Caco-2 (cell line): Measurements from ENCODE around the gene HM13. TPM values are rescaled to one million over a fixed set of nuclear protein-coding genes. Genes with fewer than 3 reads are reported as not detected.

Source experiments
- BruUV-seq: library from RNA; stranded (reverse); fragments of 400-500 nt; replicated peaks from 2 replicates; lab custom pipeline; 2021; lab: Mats Ljungman, UMichigan
- CTCF ChIA-PET: fragments of 300-600 bp; sonication (Branson Sonifier 250); formaldehyde crosslinking; loops from one replicate; lab custom pipeline; 2022; ENCODE audit warnings: antibody characterized with exemption; lab: Charles Lee
- POLR2A ChIA-PET: fragments of 300-600 bp; sonication (Branson Sonifier 250); formaldehyde crosslinking; loops from one replicate; lab custom pipeline; 2022; ENCODE audit warnings: antibody characterized with exemption; lab: Charles Lee
- DNase-seq, 2 experiments: peaks; one replicate each; pipeline versions ENCODE4 v3.0.0 to v3.0.0-alpha.2; 2020 to 2022
- H3K27me3 ChIP-seq: replicated peaks from 2 replicates; pipeline ENCODE4 v1.6.0; 2011; ENCODE audit warnings: low read length; ENCODE audit not compliant: control insufficient read depth, insufficient read depth
- H3K36me3 ChIP-seq: 2 replicates; pipeline ENCODE4 v1.5.1; 2011; ENCODE audit warnings: low read length; ENCODE audit not compliant: control insufficient read depth, insufficient read depth
- H3K4me1 ChIP-seq: fragments of 250-450 bp; sonication (Bioruptor Pico); 2 replicates; pipeline ENCODE4 v1.5.1; 2020; ENCODE audit warnings: mild to moderate bottlenecking
- H3K4me3 ChIP-seq: 2 replicates; pipeline ENCODE4 v1.5.1; 2011; ENCODE audit warnings: low read depth, mild to moderate bottlenecking, control low read depth, low read length
- H3K9me3 ChIP-seq: fragments of 250-450 bp; sonication (Bioruptor Pico); 2 replicates; pipeline ENCODE4 v1.5.1; 2020; ENCODE audit warnings: mild to moderate bottlenecking, moderate library complexity
- H3K27ac Mint-ChIP-seq: one replicate; pipeline ENCODE4 v1.8.0; 2022; ENCODE audit warnings: mixed read lengths; ENCODE audit not compliant: unreplicated experiment
- H3K27me3 Mint-ChIP-seq: one replicate; pipeline ENCODE4 v1.8.0; 2022; ENCODE audit warnings: mixed read lengths; ENCODE audit not compliant: insufficient read depth, unreplicated experiment
- H3K36me3 Mint-ChIP-seq: one replicate; pipeline ENCODE4 v1.8.0; 2022; ENCODE audit warnings: mild to moderate bottlenecking, mixed read lengths; ENCODE audit not compliant: insufficient read depth, unreplicated experiment
- H3K4me1 Mint-ChIP-seq: one replicate; pipeline ENCODE4 v1.8.0; 2022; ENCODE audit warnings: low read depth, mixed read lengths; ENCODE audit not compliant: unreplicated experiment
- H3K4me3 Mint-ChIP-seq: one replicate; pipeline ENCODE4 v1.8.0; 2022; ENCODE audit warnings: mild to moderate bottlenecking, moderate library complexity, mixed read lengths; ENCODE audit not compliant: unreplicated experiment
- H3K9me3 Mint-ChIP-seq: one replicate; pipeline ENCODE4 v1.8.0; 2022; ENCODE audit warnings: mixed read lengths; ENCODE audit not compliant: unreplicated experiment
- intact Hi-C: fragments of 100-400 bp; cut with micrococcal nuclease; formaldehyde crosslinking; loops from one replicate; pipeline ENCODE4 v1.10.0; 2022; ENCODE audit not compliant: unreplicated experiment
- total RNA-seq: library from RNA; stranded (reverse); gene quantifications from 2 replicates; pipeline ENCODE4 v1.2.3, GENCODE V29; 2022
- TF ChIP-seq, protein P1 (sequence below), 2 experiments: fragments of 200-600 bp in 1 of 2; IDR thresholded peaks; 1 replicate in 1 of 2; 2 replicates in 1 of 2; pipeline versions ENCODE4 v1.5.1 to v1.8.0; 2011 to 2022; ENCODE audit warnings: antibody characterized with exemption in 1 of 2, control low read depth in 1 of 2, inconsistent platforms in 1 of 2, low read depth in 1 of 2, low read length in 1 of 2, mild to moderate bottlenecking in 1 of 2, moderate library complexity in 1 of 2; ENCODE audit not compliant: insufficient read depth in 1 of 2, severe bottlenecking in 1 of 2, unreplicated experiment in 1 of 2

HM13 gene
- total RNA-seq, 1 experiment from 2014 or later: 443 TPM

- POLR2A ChIA-PET: interaction anchor here (0.7 kb wide), 1 partner anchor 90 kb away, joined by 3 read pairs; the partner anchor contains the start of gene ID1
- Mint-ChIP-seq H3K4me1 (no peaks in the 10 kb centered on the region), H3K36me3 (peaks cover 10% of the 10 kb centered on the region), H3K27ac (no peak overlapping the region), H3K27me3 (no peaks in the 10 kb centered on the region), H3K4me3 (no peak overlapping the region), H3K9me3 (no peaks in the 10 kb centered on the region)
- H3K9me3 ChIP-seq: no peaks in the 10 kb centered on the region
- DNase-seq: no peak
- H3K4me3 ChIP-seq: peak overlapping the region; percentile 74
- BruUV-seq: no TSS peak
- H3K36me3 ChIP-seq: peaks cover 4% of the 10 kb centered on the region
- CTCF ChIA-PET: interaction anchor here (1.1 to 1.9 kb wide), 2 partner anchors 17 to 48 kb away, joined by 3 to 6 read pairs; no protein-coding TSS in a partner anchor
- TF ChIP-seq, protein P1, sequence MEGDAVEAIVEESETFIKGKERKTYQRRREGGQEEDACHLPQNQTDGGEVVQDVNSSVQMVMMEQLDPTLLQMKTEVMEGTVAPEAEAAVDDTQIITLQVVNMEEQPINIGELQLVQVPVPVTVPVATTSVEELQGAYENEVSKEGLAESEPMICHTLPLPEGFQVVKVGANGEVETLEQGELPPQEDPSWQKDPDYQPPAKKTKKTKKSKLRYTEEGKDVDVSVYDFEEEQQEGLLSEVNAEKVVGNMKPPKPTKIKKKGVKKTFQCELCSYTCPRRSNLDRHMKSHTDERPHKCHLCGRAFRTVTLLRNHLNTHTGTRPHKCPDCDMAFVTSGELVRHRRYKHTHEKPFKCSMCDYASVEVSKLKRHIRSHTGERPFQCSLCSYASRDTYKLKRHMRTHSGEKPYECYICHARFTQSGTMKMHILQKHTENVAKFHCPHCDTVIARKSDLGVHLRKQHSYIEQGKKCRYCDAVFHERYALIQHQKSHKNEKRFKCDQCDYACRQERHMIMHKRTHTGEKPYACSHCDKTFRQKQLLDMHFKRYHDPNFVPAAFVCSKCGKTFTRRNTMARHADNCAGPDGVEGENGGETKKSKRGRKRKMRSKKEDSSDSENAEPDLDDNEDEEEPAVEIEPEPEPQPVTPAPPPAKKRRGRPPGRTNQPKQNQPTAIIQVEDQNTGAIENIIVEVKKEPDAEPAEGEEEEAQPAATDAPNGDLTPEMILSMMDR (IDR thresholded peaks at IDR 0.05; ENCODE audit: insufficient read depth in 1 of 2, low read depth in 1 of 2, low read length in 1 of 2, severe bottlenecking in 1 of 2, unreplicated experiment in 1 of 2): no peak
- no peaks in the 10 kb centered on the region for H3K27me3 ChIP-seq
- intact Hi-C loops: loop anchor here (2.0 kb wide), 2 partner anchors 38 to 96 kb away; no protein-coding TSS in a partner anchor
- H3K4me1 ChIP-seq: peaks cover 22% of the 10 kb centered on the region
Measured at GRCh38 chr20:31515072-31515774, 981 bp downstream of the HM13 start.

- no TSS peak for BruUV-seq
- Mint-ChIP-seq H3K4me1 (no peaks in the 10 kb centered on the region), H3K36me3 (peaks cover 10% of the 10 kb centered on the region), H3K4me3 (no peak overlapping the region), H3K27ac (no peak overlapping the region), H3K9me3 (no peaks in the 10 kb centered on the region), H3K27me3 (no peaks in the 10 kb centered on the region)
- TF ChIP-seq, protein P1 (IDR thresholded peaks at IDR 0.05; ENCODE audit: insufficient read depth in 1 of 2, low read depth in 1 of 2, low read length in 1 of 2, severe bottlenecking in 1 of 2, unreplicated experiment in 1 of 2): no peak
- peaks cover 22% of the 10 kb centered on the region for H3K4me1 ChIP-seq
- ChIA-PET POLR2A (interaction anchor here (0.7 kb wide), 1 partner anchor 89 kb away, joined by 3 read pairs; the partner anchor contains the start of gene ID1), CTCF (interaction anchor here (1.9 kb wide), 1 partner anchor 47 kb away, joined by 6 read pairs; no protein-coding TSS in a partner anchor)
- peak overlapping the region; percentile 74; the same call in 1 of the 2 replicates for H3K4me3 ChIP-seq
- intact Hi-C loops: loop anchor here (2.0 kb wide), 2 partner anchors 37 to 95 kb away; no protein-coding TSS in a partner anchor
- no peak for DNase-seq
- H3K27me3 ChIP-seq: no peaks in the 10 kb centered on the region
- H3K36me3 ChIP-seq: peaks cover 4% of the 10 kb centered on the region
- no peaks in the 10 kb centered on the region for H3K9me3 ChIP-seq
Measured at GRCh38 chr20:31515775-31516107, 1.5 kb downstream of the HM13 start.

- H3K36me3 ChIP-seq: peaks cover 4% of the 10 kb centered on the region
- Mint-ChIP-seq H3K4me1 (no peaks in the 10 kb centered on the region), H3K36me3 (peaks cover 13% of the 10 kb centered on the region), H3K27ac (no peak overlapping the region), H3K4me3 (no peak overlapping the region), H3K9me3 (no peaks in the 10 kb centered on the region), H3K27me3 (no peaks in the 10 kb centered on the region)
- DNase-seq: no peak
- no peaks in the 10 kb centered on the region for H3K9me3 ChIP-seq
- BruUV-seq: TSS peak; percentile 39
- TF ChIP-seq, protein P1 (IDR thresholded peaks at IDR 0.05; ENCODE audit: insufficient read depth in 1 of 2, low read depth in 1 of 2, low read length in 1 of 2, severe bottlenecking in 1 of 2, unreplicated experiment in 1 of 2): no peak
- CTCF ChIA-PET: interaction anchor here (1.9 kb wide), 1 partner anchor 47 kb away, joined by 6 read pairs; no protein-coding TSS in a partner anchor
- intact Hi-C loops: no loop called here
- POLR2A ChIA-PET: interaction anchor here (0.7 kb wide), 1 partner anchor 89 kb away, joined by 3 read pairs; the partner anchor contains the start of gene ID1
- peaks cover 22% of the 10 kb centered on the region for H3K4me1 ChIP-seq
- H3K4me3 ChIP-seq: no peak overlapping the region
- no peaks in the 10 kb centered on the region for H3K27me3 ChIP-seq
Measured at GRCh38 chr20:31516166-31516565, 1.9 kb downstream of the HM13 start.
